Bronchial epithelial cell (primary cell): ENCODE results near the gene ZNF274. TPM values are rescaled to one million over a fixed set of nuclear protein-coding genes. Genes with fewer than 3 reads are reported as not detected.

Experiments used
- DNase-seq: peaks from one replicate; pipeline ENCODE4 v3.0.0-alpha.2; 2010; ENCODE audit warnings: low read depth
- FAIRE-seq: peaks from 2 replicates; lab custom pipeline; 2011; peaks lifted over from hg19 to GRCh38; lab: Jason Lieb, UNC
- H3K27me3 ChIP-seq: 2 replicates; pipeline ENCODE4 v1.5.1; 2011; ENCODE audit warnings: low read length; ENCODE audit not compliant: control insufficient read depth, insufficient read depth
- H3K36me3 ChIP-seq: 2 replicates; pipeline ENCODE4 v1.5.1; 2011; ENCODE audit warnings: low read length; ENCODE audit not compliant: control insufficient read depth, insufficient read depth
- H3K4me3 ChIP-seq: 2 replicates; pipeline ENCODE4 v1.5.1; 2011; ENCODE audit warnings: mild to moderate bottlenecking, low read depth, low read length, control low read depth
- CTCF ChIP-seq: IDR thresholded peaks from 2 replicates; pipeline ENCODE4 v1.5.1; 2011; ENCODE audit warnings: mild to moderate bottlenecking, moderate library complexity, low read length, control low read depth, inconsistent platforms; ENCODE audit not compliant: insufficient read depth, severe bottlenecking
- total RNA-seq: library from RNA; depleted of rRNA; stranded (reverse); fragments of >200 nt; gene quantifications from 2 replicates; pipeline ENCODE4 v1.2.1, GENCODE V29; 2014

The ZNF274 gene
- total RNA-seq, 1 donor from 2014 or later = 28.2 TPM

- Histone ChIP-seq H3K36me3 (no peaks in the 10 kb centered on the region), H3K4me3 (peak overlapping the region; percentile 92), H3K27me3 (no peaks in the 10 kb centered on the region)
- FAIRE-seq (no peak), DNase-seq (peak; percentile 27)
- no peak for TF ChIP-seq CTCF
These were observed 28.6 kb upstream of the ZNF274 start for GRCh38 chr19:58154287-58154678.

GRCh38 chr19:58154679-58155648 is 27.9 kb upstream of the ZNF274 start:
- DNase-seq (peak; percentile 80), FAIRE-seq (no peak)
- H3K36me3 ChIP-seq = no peaks in the 10 kb centered on the region
- peak overlapping the region; percentile 92 for H3K4me3 ChIP-seq
- TF ChIP-seq CTCF = peak; percentile 96
- H3K27me3 ChIP-seq = no peaks in the 10 kb centered on the region

- Histone ChIP-seq H3K27me3 (no peaks in the 10 kb centered on the region), H3K4me3 (no peak overlapping the region), H3K36me3 (no peaks in the 10 kb centered on the region)
- no peak for FAIRE-seq
- DNase-seq = no peak
- TF ChIP-seq CTCF = no peak
These were observed 25.7 kb upstream of the ZNF274 start for GRCh38 chr19:58157045-58157728.

- DNase-seq (no peak), FAIRE-seq (no peak)
- Histone ChIP-seq H3K27me3 (no peaks in the 10 kb centered on the region), H3K4me3 (no peak overlapping the region), H3K36me3 (no peaks in the 10 kb centered on the region)
- no peak for TF ChIP-seq CTCF
These were observed 16.6 kb upstream of the ZNF274 start for GRCh38 chr19:58166268-58166667.

GRCh38 chr19:58166708-58167280 is 16.1 kb upstream of the ZNF274 start:
- Histone ChIP-seq H3K4me3 (no peak overlapping the region), H3K36me3 (no peaks in the 10 kb centered on the region), H3K27me3 (no peaks in the 10 kb centered on the region)
- FAIRE-seq (no peak), DNase-seq (no peak)
- no peak for TF ChIP-seq CTCF
